ENCODE results near the gene VMP1. TPM values are rescaled to one million over a fixed set of nuclear protein-coding genes. Genes with fewer than 3 reads are reported as not detected.
"Not testable (repeated sequence)": the region's sequence is repeated elsewhere in the genome, so short reads cannot be mapped to it uniquely, and the experiment has no call there.

VMP1 gene
- total RNA-seq, 2 experiments from 2014 or later, result 398 to 408 TPM

DNA sequence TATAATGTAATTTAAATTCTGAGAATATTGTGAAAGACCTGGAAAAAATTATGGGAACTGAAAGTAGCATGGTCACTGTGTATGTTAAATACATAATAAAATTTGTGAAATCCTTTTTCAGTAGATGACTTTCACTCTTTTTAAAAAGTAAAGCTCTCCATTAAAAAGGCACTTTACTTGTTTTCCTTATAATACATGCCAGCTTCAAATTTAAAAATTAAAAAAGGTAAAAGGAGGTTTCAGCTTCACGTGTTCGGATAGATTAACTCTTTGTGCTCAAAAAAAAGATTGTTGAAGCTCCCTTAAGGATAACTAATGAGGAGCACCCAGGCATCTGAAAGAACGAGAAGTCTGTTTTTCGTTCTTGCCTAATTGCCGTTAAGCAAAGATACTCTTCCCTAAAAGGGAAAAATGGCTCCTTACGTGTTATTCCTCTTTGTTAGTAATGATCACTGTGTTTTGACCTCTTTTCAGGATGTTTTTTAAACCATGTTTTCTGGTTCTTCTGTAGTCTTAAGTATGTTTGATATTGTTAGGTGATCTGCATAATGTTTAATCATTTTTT lies 97.5 kb downstream of the VMP1 start:
- Mint-ChIP-seq H3K36me3 (ENCODE audit: low read depth) (peaks cover 18% of the 10 kb centered on the region), H3K27ac (no peak overlapping the region), H3K4me1 (peaks cover 19% of the 10 kb centered on the region), H3K9me3 (no peaks in the 10 kb centered on the region), H3K4me3 (no peak overlapping the region), H3K27me3 (no peaks in the 10 kb centered on the region)
- ChIA-PET CTCF (interaction anchor here (0.9 kb wide), 2 partner anchors 15 to 19 kb away, joined by 3 read pairs; no protein-coding TSS in a partner anchor), POLR2A (interaction anchor here (0.5 to 2.1 kb wide), 6 partner anchors 9 to 35 kb away, joined by 3 to 6 read pairs (median 4); no protein-coding TSS in a partner anchor)
- no peak for DNase-seq

GRCh38 chr17:59806322-59806721 lies 98.9 kb downstream of the VMP1 start:
- POLR2A ChIA-PET, result interaction anchor here (1.3 kb wide), 1 partner anchor 20 kb away, joined by 3 read pairs; no protein-coding TSS in a partner anchor
- not testable (repeated sequence) for H3K27me3 Mint-ChIP-seq, H3K4me3 Mint-ChIP-seq, DNase-seq, H3K27ac Mint-ChIP-seq, H3K9me3 Mint-ChIP-seq
- Mint-ChIP-seq H3K4me1 (peaks cover 14% of the 10 kb centered on the region), H3K36me3 (ENCODE audit: low read depth) (peaks cover 19% of the 10 kb centered on the region)
- CTCF ChIA-PET, result interaction anchor here (1.1 kb wide), 3 partner anchors 21 to 99 kb away, joined by 3 to 6 read pairs (median 4); partner anchors contain the start of genes PTRH2 and VMP1

DNA sequence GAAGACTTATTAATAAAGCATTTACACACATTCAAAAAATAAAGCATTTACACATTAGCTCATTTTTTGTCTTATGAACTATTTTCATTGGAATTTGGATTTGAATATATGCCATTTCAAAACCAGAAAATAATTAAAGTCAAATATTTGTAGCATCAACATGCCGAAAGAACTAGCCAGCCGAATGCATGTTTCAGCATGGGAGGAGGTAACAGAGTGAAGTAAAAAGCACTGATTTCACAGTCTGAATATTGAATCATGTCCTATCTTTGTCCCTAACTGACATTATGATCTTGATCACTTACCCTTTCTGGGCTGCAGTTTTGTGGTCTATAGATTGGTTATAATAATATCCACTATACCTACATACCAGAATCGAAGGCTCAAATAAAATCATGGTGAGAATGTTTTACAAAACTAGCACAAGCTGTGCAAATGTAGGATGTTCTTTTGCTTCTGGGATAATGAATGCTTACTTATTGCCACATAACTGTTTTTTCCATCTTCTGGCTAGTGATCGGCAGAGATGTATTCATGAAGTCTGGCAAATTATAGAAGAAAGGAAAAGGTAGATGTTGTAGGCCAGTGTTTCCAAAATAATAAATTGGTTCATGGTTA lies 100.5 kb downstream of the VMP1 start:
- ChIA-PET POLR2A (interaction anchor here (0.8 to 1.3 kb wide), 3 partner anchors 11 to 21 kb away, joined by 3 read pairs; no protein-coding TSS in a partner anchor), CTCF (interaction anchor here (1.1 kb wide), 1 partner anchor 56 kb away, joined by 3 read pairs; no protein-coding TSS in a partner anchor)
- Mint-ChIP-seq H3K4me1 (peaks cover 20% of the 10 kb centered on the region), H3K27ac (no peak overlapping the region), H3K9me3 (no peaks in the 10 kb centered on the region), H3K36me3 (ENCODE audit: low read depth) (peaks cover 34% of the 10 kb centered on the region), H3K27me3 (no peaks in the 10 kb centered on the region), H3K4me3 (no peak overlapping the region)
- DNase-seq, result no peak

DNA sequence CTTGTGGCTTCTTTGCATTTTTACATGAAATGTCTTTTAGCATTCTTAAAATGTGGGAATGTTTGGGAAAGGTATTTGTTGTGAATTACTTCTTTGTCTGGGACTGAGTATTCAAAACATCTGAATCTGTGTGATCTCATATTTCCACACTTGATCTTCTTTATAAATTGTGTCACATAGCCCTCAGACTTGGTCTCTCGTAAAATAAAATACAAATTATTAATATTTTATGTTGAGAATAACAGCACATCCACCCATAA lies 103.4 kb downstream of the VMP1 start:
- ChIA-PET POLR2A (interaction anchor here (1.1 to 1.4 kb wide), 2 partner anchors 15 to 21 kb away, joined by 4 read pairs; no protein-coding TSS in a partner anchor), CTCF (no interaction called here)
- Mint-ChIP-seq H3K4me3 (no peak overlapping the region), H3K36me3 (ENCODE audit: low read depth) (peaks cover 43% of the 10 kb centered on the region), H3K27ac (no peak overlapping the region), H3K27me3 (no peaks in the 10 kb centered on the region), H3K4me1 (peaks cover 18% of the 10 kb centered on the region), H3K9me3 (no peaks in the 10 kb centered on the region)
- no peak for DNase-seq

- Mint-ChIP-seq H3K27ac (no peak overlapping the region), H3K36me3 (ENCODE audit: low read depth) (peaks cover 47% of the 10 kb centered on the region)
- POLR2A ChIA-PET, result interaction anchor here (1.1 to 1.4 kb wide), 2 partner anchors 14 to 21 kb away, joined by 4 read pairs; no protein-coding TSS in a partner anchor
Observed at GRCh38 chr17:59811209-59811608, 103.8 kb downstream of the VMP1 start.

DNA sequence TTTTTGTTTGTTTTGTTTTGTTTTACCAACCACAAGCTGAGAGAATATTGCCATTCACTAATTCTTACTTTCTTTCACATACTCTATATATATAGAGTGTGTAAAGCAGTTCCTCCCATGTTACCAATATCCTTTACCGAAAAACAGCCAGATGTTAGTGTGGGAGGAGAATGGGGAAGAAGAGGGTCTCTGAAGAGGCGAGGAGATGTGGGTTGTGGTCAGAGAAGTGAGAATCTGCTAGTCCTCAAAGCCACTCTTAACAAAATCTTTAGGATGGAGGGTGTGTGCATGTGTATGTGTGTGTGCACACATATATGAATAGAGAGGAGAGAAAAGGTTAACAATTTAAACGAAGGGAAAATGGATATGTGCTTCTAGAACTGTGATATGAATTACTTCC lies 104.7 kb downstream of the VMP1 start:
- ChIA-PET POLR2A (interaction anchor here (1.4 kb wide), 1 partner anchor 14 kb away, joined by 4 read pairs; no protein-coding TSS in a partner anchor), CTCF (no interaction called here)
- H3K27ac Mint-ChIP-seq, result peak overlapping the region; percentile 13
- H3K4me1 Mint-ChIP-seq, result peaks cover 20% of the 10 kb centered on the region
- no peak overlapping the region for H3K4me3 Mint-ChIP-seq
- peaks cover 47% of the 10 kb centered on the region for H3K36me3 Mint-ChIP-seq (ENCODE audit: low read depth)
- no peak for DNase-seq
- no peaks in the 10 kb centered on the region for H3K27me3 Mint-ChIP-seq
- no peaks in the 10 kb centered on the region for H3K9me3 Mint-ChIP-seq

More at GRCh38 chr17:59811209-59811608, 103.8 kb downstream of the VMP1 start:
- Mint-ChIP-seq H3K27me3 (no peaks in the 10 kb centered on the region), H3K4me1 (peaks cover 20% of the 10 kb centered on the region), H3K9me3 (no peaks in the 10 kb centered on the region), H3K4me3 (no peak overlapping the region)
- no peak for DNase-seq
- CTCF ChIA-PET, result no interaction called here

DNA sequence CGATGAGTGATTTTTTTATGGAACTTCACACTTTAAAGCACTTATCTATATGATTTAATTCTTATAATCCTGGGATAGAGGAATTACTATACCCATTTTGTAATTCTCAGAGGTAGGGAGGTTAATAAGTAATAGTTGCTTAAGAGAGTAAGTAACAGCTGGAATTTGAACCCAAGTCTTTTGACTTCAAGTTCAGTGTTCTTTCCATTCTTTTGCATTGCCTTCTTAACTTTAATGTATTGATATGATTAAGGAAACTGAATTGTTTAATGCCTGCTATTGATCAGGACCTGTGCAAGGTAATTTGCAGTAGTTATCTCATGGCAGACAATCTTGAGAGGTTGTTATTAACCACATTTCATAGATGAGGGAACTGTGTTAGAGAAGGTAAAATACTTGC lies 106.8 kb downstream of the VMP1 start:
- H3K27me3 Mint-ChIP-seq, result no peaks in the 10 kb centered on the region
- H3K36me3 Mint-ChIP-seq (ENCODE audit: low read depth), result peaks cover 39% of the 10 kb centered on the region
- peaks cover 18% of the 10 kb centered on the region for H3K4me1 Mint-ChIP-seq
- H3K27ac Mint-ChIP-seq, result no peak overlapping the region
- no peak for DNase-seq
- H3K4me3 Mint-ChIP-seq, result no peak overlapping the region
- H3K9me3 Mint-ChIP-seq, result no peaks in the 10 kb centered on the region
- ChIA-PET POLR2A (interaction anchor here (1.2 to 2.6 kb wide), 4 partner anchors 12 to 28 kb away, joined by 5 to 13 read pairs (median 8); no protein-coding TSS in a partner anchor), CTCF (interaction anchor here (1.0 to 1.2 kb wide), 3 partner anchors 14 to 15 kb away, joined by 3 read pairs; no protein-coding TSS in a partner anchor)

GRCh38 chr17:59814685-59815084 lies 107.2 kb downstream of the VMP1 start:
- ChIA-PET CTCF (interaction anchor here (0.6 to 1.2 kb wide), 4 partner anchors 13 to 40 kb away, joined by 3 to 4 read pairs (median 3); no protein-coding TSS in a partner anchor), POLR2A (interaction anchor here (1.2 to 2.6 kb wide), 4 partner anchors 11 to 29 kb away, joined by 5 to 13 read pairs (median 8); no protein-coding TSS in a partner anchor)
- H3K4me3 Mint-ChIP-seq, result no peak overlapping the region
- H3K27ac Mint-ChIP-seq, result no peak overlapping the region
- H3K27me3 Mint-ChIP-seq, result no peaks in the 10 kb centered on the region
- H3K36me3 Mint-ChIP-seq (ENCODE audit: low read depth), result peaks cover 38% of the 10 kb centered on the region
- DNase-seq, result no peak
- peaks cover 18% of the 10 kb centered on the region for H3K4me1 Mint-ChIP-seq
- H3K9me3 Mint-ChIP-seq, result no peaks in the 10 kb centered on the region

DNA sequence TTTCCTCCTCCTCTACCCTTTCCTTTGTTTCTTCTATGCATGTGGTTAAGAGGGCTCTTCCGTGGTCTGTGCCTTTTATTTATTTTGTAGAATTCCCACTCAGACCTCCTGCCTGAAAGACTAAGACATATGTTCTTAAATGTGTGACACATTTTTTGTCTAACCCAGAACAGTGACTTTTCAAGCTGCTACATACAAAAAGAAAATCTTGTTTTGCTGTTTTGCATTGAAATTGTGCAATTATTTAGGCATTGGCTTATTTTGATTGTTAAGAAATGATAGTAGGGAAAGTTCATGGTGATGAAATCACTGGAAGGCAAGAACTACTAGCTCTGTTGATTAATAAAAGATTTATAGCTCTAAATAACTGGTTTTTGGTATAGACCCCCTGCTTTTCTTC lies 108.5 kb downstream of the VMP1 start:
- Mint-ChIP-seq H3K36me3 (ENCODE audit: low read depth) (peaks cover 44% of the 10 kb centered on the region), H3K27ac (no peak overlapping the region), H3K4me3 (no peak overlapping the region), H3K9me3 (no peaks in the 10 kb centered on the region), H3K4me1 (peaks cover 28% of the 10 kb centered on the region), H3K27me3 (no peaks in the 10 kb centered on the region)
- ChIA-PET POLR2A (interaction anchor here (0.9 to 2.0 kb wide), 4 partner anchors 10 to 30 kb away, joined by 3 to 6 read pairs (median 4); no protein-coding TSS in a partner anchor), CTCF (interaction anchor here (0.7 kb wide), 1 partner anchor 12 kb away, joined by 4 read pairs; no protein-coding TSS in a partner anchor)
- DNase-seq, result no peak

GRCh38 chr17:59825533-59826322 lies 118.3 kb downstream of the VMP1 start:
- peak overlapping the region; percentile 96 for H3K27ac Mint-ChIP-seq
- CTCF ChIA-PET, result interaction anchor here (0.6 to 5.2 kb wide), 5 partner anchors 39 to 139 kb away, joined by 3 to 62 read pairs (median 3); partner anchors contain the start of gene RNFT1

DNA sequence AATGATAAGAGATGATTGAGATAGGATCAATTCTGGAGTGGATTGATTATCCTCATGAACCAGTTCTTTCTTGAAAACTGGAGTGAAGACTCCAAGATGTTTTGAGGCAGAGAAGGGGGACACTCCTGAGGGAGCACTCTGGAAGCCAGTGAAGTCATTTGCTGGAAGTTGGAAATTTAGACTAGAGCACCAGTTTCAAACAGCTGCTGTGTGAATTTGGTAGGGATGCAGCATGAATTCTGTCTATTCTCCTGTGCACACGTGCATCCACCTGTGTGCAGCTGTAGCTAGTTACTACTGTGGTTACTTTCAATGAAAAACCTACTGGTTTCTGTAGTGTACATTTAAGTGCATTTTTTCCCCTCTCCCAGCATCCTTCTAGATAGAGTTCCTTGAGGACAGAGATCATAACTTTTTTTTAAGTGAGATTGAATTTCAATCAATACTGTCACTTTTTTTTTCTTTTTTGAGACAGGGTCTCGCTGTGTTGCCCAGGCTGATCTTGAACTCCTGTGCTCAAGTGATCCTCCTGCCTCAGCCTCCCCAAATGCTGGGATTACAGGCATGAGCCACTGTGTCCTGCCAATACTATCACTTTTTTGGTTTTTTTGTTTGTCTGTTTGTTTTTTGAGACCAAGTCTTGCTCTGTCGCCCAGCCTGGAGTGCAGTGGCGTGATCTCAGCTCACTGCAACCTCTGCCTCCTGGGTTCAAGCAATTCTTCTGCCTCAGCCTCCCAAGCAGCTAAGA lies 119.4 kb downstream of the VMP1 start:
- Mint-ChIP-seq H3K27me3 (no peaks in the 10 kb centered on the region), H3K27ac (peak overlapping the region; percentile 96), H3K4me1 (peaks cover 63% of the 10 kb centered on the region), H3K36me3 (ENCODE audit: low read depth) (peaks cover 45% of the 10 kb centered on the region), H3K9me3 (no peaks in the 10 kb centered on the region), H3K4me3 (peak overlapping the region; percentile 77)
- ChIA-PET CTCF (interaction anchor here (1.4 to 5.2 kb wide), 8 partner anchors 9 to 73 kb away, joined by 4 to 62 read pairs (median 12); no protein-coding TSS in a partner anchor), POLR2A (interaction anchor here (0.6 to 29.7 kb wide), 18 partner anchors 8 to 1495 kb away, joined by 3 to 2499 read pairs (median 6); partner anchors contain the start of genes CLTC, DHX40, RPS6KB1 and TUBD1)
- no peak for DNase-seq

More at GRCh38 chr17:59825533-59826322, 118.3 kb downstream of the VMP1 start:
- POLR2A ChIA-PET, result interaction anchor here (0.8 to 29.7 kb wide), 11 partner anchors 9 to 72 kb away, joined by 3 to 2499 read pairs (median 8); partner anchors contain the start of genes RPS6KB1 and TUBD1
- peaks cover 45% of the 10 kb centered on the region for H3K36me3 Mint-ChIP-seq (ENCODE audit: low read depth)
- H3K27me3 Mint-ChIP-seq, result no peaks in the 10 kb centered on the region
- H3K4me1 Mint-ChIP-seq, result peaks cover 54% of the 10 kb centered on the region
- peak overlapping the region; percentile 77 for H3K4me3 Mint-ChIP-seq
- H3K9me3 Mint-ChIP-seq, result no peaks in the 10 kb centered on the region
- DNase-seq, result no peak
